Body of pancreas (tissue), 4 donors: ENCODE measurements around the gene CAMKMT. TPM values are rescaled to one million over a fixed set of nuclear protein-coding genes. Genes with fewer than 3 reads are reported as not detected.

Experiments used
- ATAC-seq: fragments of 150-250 bp; one replicate; pipeline ENCODE4 v1.9.1; 2016
- DNase-seq, 4 donors: peaks; one replicate each; pipeline ENCODE4 v3.0.0-alpha.2; 2019
- H3K27ac ChIP-seq, 4 donors: fragments of 200-600 bp; sonication (generic); 1 replicate in 3 of 4; 2 replicates in 1 of 4; pipeline versions ENCODE4 v1.5.1 to v1.6.1; 2016 to 2019; ENCODE audit warnings: mild to moderate bottlenecking in 1 of 4, mixed read lengths in 1 of 4, moderate library complexity in 1 of 4
- H3K27me3 ChIP-seq, 2 donors: fragments of 200-600 bp; sonication (generic); one replicate each; pipeline ENCODE4 v1.6.0; 2016; ENCODE audit warnings: mild to moderate bottlenecking in 1 of 2
- H3K36me3 ChIP-seq, 2 donors: fragments of 200-600 bp; sonication (generic); replicated peaks in 1 of 2; 2 replicates each; pipeline ENCODE4 v1.5.1; 2016; ENCODE audit warnings: low read depth in 2 of 2; ENCODE audit not compliant: insufficient read depth in 1 of 2
- H3K4me1 ChIP-seq: fragments of 200-600 bp; sonication (generic); one replicate; pipeline ENCODE4 v1.6.0; 2016
- H3K4me3 ChIP-seq, 2 donors: fragments of 200-600 bp; sonication (generic); 1 replicate in 1 of 2; 2 replicates in 1 of 2; pipeline ENCODE4 v1.5.1; 2016 to 2019
- H3K9me3 ChIP-seq, 3 donors: fragments of 200-600 bp; sonication (generic); 1 replicate in 2 of 3; 2 replicates in 1 of 3; pipeline ENCODE4 v1.5.1; 2016
- POLR2A ChIP-seq, 3 donors: fragments of 450-650 bp; IDR thresholded peaks; one replicate each; pipeline ENCODE4 v1.6.1; 2016; ENCODE audit warnings: antibody characterized with exemption in 3 of 3, mild to moderate bottlenecking in 2 of 3
- WGBS, 2 donors: methylation state at CpG; one replicate each; pipeline ENCODE4 v1.1.5; 2017; 5-methylcytosine and 5-hydroxymethylcytosine counted together
- intact Hi-C: fragments of 100-400 bp; cut with DNase I; formaldehyde crosslinking; loops from one replicate; pipeline ENCODE4 v1.15.1; 2023
- total RNA-seq, 2 donors: library from RNA; depleted of rRNA; stranded (reverse); fragments of >200 nt; gene quantifications; one replicate each; pipeline ENCODE4 v1.1.0, GENCODE V29; 2016
- TF ChIP-seq, protein P1 (sequence below), 7 experiments: fragments of 450-650 bp in 4 of 7; fragments of 200-600 bp in 3 of 7; sonication (generic) in 3 of 7; IDR thresholded peaks; one replicate each; pipeline ENCODE4 v1.5.1; 2016 to 2019; ENCODE audit warnings: antibody characterized with exemption in 7 of 7

The CAMKMT gene
- total RNA-seq, 2 donors from 2014 or later = 18.4 to 23.4 TPM

DNA sequence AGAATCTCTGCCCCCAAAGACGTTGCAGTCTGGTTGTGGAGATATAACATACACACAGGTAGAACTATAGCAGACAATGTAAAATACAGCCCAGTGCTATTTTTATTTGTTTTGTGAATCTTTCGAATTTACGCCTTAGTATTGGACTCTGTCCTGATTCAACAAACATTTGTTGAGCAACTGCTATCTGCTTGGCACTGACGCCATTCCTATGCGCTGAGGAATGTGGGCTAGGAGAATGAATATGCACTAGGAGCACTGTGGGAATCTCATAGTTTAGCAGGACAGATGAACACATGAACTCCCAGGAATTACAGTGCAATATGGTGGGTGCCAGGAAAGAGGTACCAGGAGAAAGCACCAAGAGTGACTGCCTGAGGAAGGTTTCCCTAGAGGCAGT, 398.1 kb downstream of the CAMKMT start:
- H3K9me3 ChIP-seq = no peaks in the 10 kb centered on the region
- TF ChIP-seq, protein P1, sequence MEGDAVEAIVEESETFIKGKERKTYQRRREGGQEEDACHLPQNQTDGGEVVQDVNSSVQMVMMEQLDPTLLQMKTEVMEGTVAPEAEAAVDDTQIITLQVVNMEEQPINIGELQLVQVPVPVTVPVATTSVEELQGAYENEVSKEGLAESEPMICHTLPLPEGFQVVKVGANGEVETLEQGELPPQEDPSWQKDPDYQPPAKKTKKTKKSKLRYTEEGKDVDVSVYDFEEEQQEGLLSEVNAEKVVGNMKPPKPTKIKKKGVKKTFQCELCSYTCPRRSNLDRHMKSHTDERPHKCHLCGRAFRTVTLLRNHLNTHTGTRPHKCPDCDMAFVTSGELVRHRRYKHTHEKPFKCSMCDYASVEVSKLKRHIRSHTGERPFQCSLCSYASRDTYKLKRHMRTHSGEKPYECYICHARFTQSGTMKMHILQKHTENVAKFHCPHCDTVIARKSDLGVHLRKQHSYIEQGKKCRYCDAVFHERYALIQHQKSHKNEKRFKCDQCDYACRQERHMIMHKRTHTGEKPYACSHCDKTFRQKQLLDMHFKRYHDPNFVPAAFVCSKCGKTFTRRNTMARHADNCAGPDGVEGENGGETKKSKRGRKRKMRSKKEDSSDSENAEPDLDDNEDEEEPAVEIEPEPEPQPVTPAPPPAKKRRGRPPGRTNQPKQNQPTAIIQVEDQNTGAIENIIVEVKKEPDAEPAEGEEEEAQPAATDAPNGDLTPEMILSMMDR (IDR thresholded peaks at IDR 0.05) = no peak
- no peak for TF ChIP-seq POLR2A (IDR thresholded peaks at IDR 0.05)
- intact Hi-C loops = no loop called here
- no peak for ATAC-seq
- H3K4me1 ChIP-seq = no peaks in the 10 kb centered on the region
- no peak for DNase-seq
- no peak overlapping the region for H3K4me3 ChIP-seq
- H3K27me3 ChIP-seq = no peaks in the 10 kb centered on the region
- 63 to 67% methylated on average over 5 of the region's 5 CpGs for WGBS, 2 donors
- no peak overlapping the region for H3K27ac ChIP-seq
- H3K36me3 ChIP-seq = no peaks in the 10 kb centered on the region

DNA sequence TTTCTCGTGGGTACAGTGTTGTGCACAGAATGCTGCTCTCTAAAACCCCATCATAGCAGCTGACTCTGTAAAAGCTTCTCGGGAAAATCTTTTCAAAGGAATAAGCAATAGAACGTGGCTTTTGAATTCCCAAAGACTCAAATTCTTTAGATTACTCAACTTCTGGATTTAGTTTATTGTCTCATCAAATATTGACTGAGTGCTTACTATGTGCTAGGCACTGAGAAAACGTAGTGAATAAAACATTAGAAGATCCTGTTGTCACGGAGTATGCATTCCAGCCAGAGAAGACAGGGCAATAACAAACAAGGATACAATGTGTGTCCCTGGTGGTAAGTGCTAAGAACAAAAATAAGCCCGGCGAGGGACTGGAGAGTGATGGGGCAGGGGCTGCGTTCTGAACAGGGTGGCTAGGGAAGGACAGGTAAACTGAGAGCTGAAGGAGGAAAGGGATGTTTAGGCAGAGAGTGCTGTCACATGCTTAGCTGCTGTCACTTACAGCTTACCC, 401.6 kb downstream of the CAMKMT start:
- DNase-seq = no peak
- Histone ChIP-seq H3K4me3 (no peak overlapping the region), H3K27ac (no peak overlapping the region), H3K36me3 (no peaks in the 10 kb centered on the region), H3K4me1 (no peaks in the 10 kb centered on the region), H3K9me3 (no peaks in the 10 kb centered on the region), H3K27me3 (no peaks in the 10 kb centered on the region)
- no peak for ATAC-seq
- intact Hi-C loops = no loop called here
- no peak for TF ChIP-seq POLR2A (IDR thresholded peaks at IDR 0.05)
- TF ChIP-seq, protein P1 (IDR thresholded peaks at IDR 0.05) = no peak
- 74 to 75% methylated on average over 8 of the region's 8 CpGs for WGBS, 2 donors

DNA sequence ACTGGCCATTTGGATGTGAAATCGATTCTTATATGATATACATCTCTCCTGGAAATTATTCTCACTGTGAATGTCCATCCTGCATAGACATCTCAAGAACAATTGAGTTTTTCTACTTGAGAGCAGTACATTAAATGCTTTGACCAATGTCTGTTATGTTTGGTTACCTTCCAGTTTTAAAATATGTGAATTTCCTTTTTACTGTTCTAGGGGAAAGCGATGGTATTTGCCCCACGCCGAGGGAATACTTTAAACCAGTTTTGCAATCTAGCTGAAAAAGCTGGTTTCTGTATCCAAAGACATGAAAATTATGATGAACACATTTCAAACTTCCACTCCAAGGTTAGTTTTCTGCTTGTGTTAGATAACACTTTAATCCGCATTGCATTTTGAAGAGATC, 404.5 kb downstream of the CAMKMT start:
- no peak for TF ChIP-seq POLR2A (IDR thresholded peaks at IDR 0.05)
- TF ChIP-seq, protein P1 (IDR thresholded peaks at IDR 0.05) = no peak
- H3K36me3 ChIP-seq = no peaks in the 10 kb centered on the region
- H3K4me3 ChIP-seq = no peak overlapping the region
- H3K27ac ChIP-seq = no peak overlapping the region
- ATAC-seq = no peak
- 87 to 89% methylated on average over 5 of the region's 5 CpGs for WGBS, 2 donors
- no peaks in the 10 kb centered on the region for H3K27me3 ChIP-seq
- no peaks in the 10 kb centered on the region for H3K9me3 ChIP-seq
- intact Hi-C loops = no loop called here
- no peak for DNase-seq
- H3K4me1 ChIP-seq = no peaks in the 10 kb centered on the region

DNA sequence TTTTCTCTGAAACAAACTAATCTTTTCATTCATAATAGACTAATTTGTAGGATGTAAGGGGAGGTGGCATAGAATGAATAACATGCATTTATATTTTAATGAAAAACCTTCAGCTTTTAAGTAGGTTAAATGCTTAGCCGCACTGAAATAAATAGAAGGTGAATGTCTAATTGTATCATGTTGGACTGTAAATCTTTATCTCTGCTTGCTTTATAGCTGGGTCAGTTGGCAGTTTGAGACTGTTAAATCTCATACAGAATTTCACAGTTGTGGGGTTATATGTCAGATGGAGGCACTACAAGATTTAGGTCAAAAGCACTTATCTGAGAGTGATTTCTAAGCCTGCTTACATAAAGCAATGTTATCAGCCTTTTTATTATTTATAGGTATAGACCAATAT, 405.0 kb downstream of the CAMKMT start:
- 93 to 97% methylated on average over 1 of the region's 1 CpG for WGBS, 2 donors
- intact Hi-C loops = no loop called here

DNA sequence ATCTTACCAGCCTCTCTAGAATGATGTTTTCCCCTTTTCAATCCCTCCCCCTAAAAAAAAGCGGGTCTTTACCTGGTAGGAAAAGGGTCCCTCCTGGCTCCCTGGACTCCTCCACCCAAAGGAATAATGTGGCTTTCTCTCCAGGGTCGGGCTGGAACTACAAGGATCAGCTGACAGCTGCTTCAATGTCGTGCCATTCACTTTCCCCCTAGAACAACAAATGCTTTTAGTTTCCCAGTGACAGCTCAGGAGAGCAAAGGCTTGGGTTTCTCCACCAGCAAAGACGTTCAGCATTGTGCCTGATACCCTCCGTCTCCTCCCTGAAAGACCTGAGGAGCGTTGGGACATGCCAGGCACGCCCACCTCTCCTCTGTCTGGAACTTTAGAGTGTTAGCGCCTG, 405.9 kb downstream of the CAMKMT start:
- ATAC-seq (no peak), DNase-seq (no peak)
- Histone ChIP-seq H3K27me3 (no peaks in the 10 kb centered on the region), H3K9me3 (no peaks in the 10 kb centered on the region), H3K36me3 (no peaks in the 10 kb centered on the region), H3K4me1 (no peaks in the 10 kb centered on the region), H3K4me3 (no peak overlapping the region), H3K27ac (no peak overlapping the region)
- TF ChIP-seq POLR2A (IDR thresholded peaks at IDR 0.05) = no peak
- TF ChIP-seq, protein P1 (IDR thresholded peaks at IDR 0.05) = no peak
- 93 to 95% methylated on average over 8 of the region's 8 CpGs for WGBS, 2 donors
- intact Hi-C loops = no loop called here

More for the DNA sequence above, 405.0 kb downstream of the CAMKMT start:
- Histone ChIP-seq H3K9me3 (no peaks in the 10 kb centered on the region), H3K4me3 (no peak overlapping the region), H3K27ac (no peak overlapping the region), H3K4me1 (no peaks in the 10 kb centered on the region), H3K27me3 (no peaks in the 10 kb centered on the region), H3K36me3 (no peaks in the 10 kb centered on the region)
- TF ChIP-seq, protein P1 (IDR thresholded peaks at IDR 0.05) = no peak
- no peak for TF ChIP-seq POLR2A (IDR thresholded peaks at IDR 0.05)
- ATAC-seq (no peak), DNase-seq (no peak)
